HUES6 (cell line): ENCODE results near the gene HSPB8.

Experiments used
- H3K27ac ChIP-seq: 2 replicates; pipeline ENCODE4 v1.7.0; 2013; ENCODE audit warnings: low read depth, mild to moderate bottlenecking, low read length, inconsistent platforms
- H3K27me3 ChIP-seq: 2 replicates; pipeline ENCODE4 v1.6.1; 2013; ENCODE audit warnings: low read length; ENCODE audit not compliant: control insufficient read depth, insufficient read depth
- H3K36me3 ChIP-seq: 2 replicates; pipeline ENCODE4 v1.6.1; 2013; ENCODE audit warnings: low read length; ENCODE audit not compliant: control insufficient read depth, insufficient read depth
- H3K4me1 ChIP-seq: 2 replicates; pipeline ENCODE4 v1.6.1; 2013; ENCODE audit warnings: low read length; ENCODE audit not compliant: control insufficient read depth, insufficient read depth
- H3K4me3 ChIP-seq: 2 replicates; pipeline ENCODE4 v1.5.1; 2013; ENCODE audit warnings: low read depth, low read length
- H3K9ac ChIP-seq: one replicate; pipeline ENCODE4 v1.6.1; 2013; ENCODE audit warnings: mild to moderate bottlenecking, low read length
- H3K9me3 ChIP-seq: 2 replicates; pipeline ENCODE4 v1.6.1; 2013; ENCODE audit warnings: low read depth, low read length; ENCODE audit not compliant: control insufficient read depth, insufficient read depth

HSPB8 gene

DNA sequence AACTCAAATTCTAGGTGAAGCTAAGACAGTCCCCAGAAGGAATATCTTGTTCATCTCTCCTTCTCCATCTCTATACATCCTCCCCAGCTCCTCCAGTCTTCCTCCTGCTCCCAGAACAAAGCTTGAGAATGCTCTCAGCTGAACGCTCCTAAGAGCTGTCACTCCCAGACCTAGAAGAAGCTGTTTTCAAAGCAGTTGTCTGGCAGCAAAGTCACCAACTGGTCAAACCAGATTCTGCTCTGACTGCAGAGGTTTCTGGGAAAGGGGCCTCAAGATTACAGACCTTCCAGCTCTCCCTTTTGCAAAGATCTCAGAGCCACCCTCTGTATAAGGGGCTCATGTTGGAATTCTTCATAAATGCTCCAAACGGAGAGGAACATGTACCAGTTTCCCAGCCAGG, 9.6 kb upstream of the HSPB8 start:
- Histone ChIP-seq H3K27me3 (no peaks in the 10 kb centered on the region), H3K9me3 (no peaks in the 10 kb centered on the region), H3K36me3 (no peaks in the 10 kb centered on the region), H3K27ac (no peak overlapping the region), H3K9ac (no peak overlapping the region), H3K4me3 (no peak overlapping the region), H3K4me1 (peaks cover 10% of the 10 kb centered on the region; the same call in 1 of the 2 replicates)

DNA sequence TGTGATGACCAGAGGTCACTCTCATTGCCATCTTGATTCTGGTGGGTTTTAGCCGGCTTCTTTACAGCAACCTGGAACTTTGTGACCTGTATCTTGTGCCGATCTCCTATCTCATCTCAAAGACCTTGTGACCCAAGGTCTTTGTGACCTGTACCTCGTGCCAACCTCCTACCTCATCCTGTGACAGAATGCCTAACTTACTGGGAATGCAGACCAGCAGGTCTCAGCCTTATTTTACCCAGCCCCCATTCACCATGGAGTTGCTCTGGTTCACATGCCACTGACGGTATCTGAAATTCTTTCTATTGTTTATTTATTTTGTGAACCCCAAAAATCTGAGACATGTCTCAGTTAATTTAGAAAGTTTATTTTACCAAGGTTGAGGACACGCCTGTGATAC, 7.4 kb upstream of the HSPB8 start:
- Histone ChIP-seq H3K27ac (no peak overlapping the region), H3K9me3 (no peaks in the 10 kb centered on the region)

GRCh38 chr12:119171691-119172425, 6.9 kb upstream of the HSPB8 start:
- peaks cover 20% of the 10 kb centered on the region; the same call in 1 of the 2 replicates for H3K4me1 ChIP-seq
- H3K4me3 ChIP-seq = no peak overlapping the region
- no peaks in the 10 kb centered on the region for H3K36me3 ChIP-seq
- no peaks in the 10 kb centered on the region for H3K9me3 ChIP-seq
- H3K27ac ChIP-seq = no peak overlapping the region
- H3K27me3 ChIP-seq = no peaks in the 10 kb centered on the region
- H3K9ac ChIP-seq = no peak overlapping the region

More for the DNA sequence above, 7.4 kb upstream of the HSPB8 start:
- H3K4me1 ChIP-seq = peaks cover 16% of the 10 kb centered on the region; the same call in 1 of the 2 replicates
- no peaks in the 10 kb centered on the region for H3K36me3 ChIP-seq
- H3K9ac ChIP-seq = no peak overlapping the region
- no peaks in the 10 kb centered on the region for H3K27me3 ChIP-seq
- H3K4me3 ChIP-seq = no peak overlapping the region

GRCh38 chr12:119175081-119175480, 3.6 kb upstream of the HSPB8 start:
- H3K4me1 ChIP-seq = peaks cover 42% of the 10 kb centered on the region
- H3K9me3 ChIP-seq = no peaks in the 10 kb centered on the region
- H3K27me3 ChIP-seq = no peaks in the 10 kb centered on the region
- H3K36me3 ChIP-seq = no peaks in the 10 kb centered on the region
- H3K27ac ChIP-seq = no peak overlapping the region
- no peak overlapping the region for H3K4me3 ChIP-seq
- no peak overlapping the region for H3K9ac ChIP-seq

GRCh38 chr12:119176267-119177055, 2.3 kb upstream of the HSPB8 start:
- no peaks in the 10 kb centered on the region for H3K9me3 ChIP-seq
- H3K27ac ChIP-seq = no peak overlapping the region
- no peak overlapping the region for H3K4me3 ChIP-seq
- no peaks in the 10 kb centered on the region for H3K27me3 ChIP-seq
- H3K9ac ChIP-seq = peak overlapping the region; percentile 5
- H3K4me1 ChIP-seq = peaks cover 50% of the 10 kb centered on the region
- no peaks in the 10 kb centered on the region for H3K36me3 ChIP-seq

DNA sequence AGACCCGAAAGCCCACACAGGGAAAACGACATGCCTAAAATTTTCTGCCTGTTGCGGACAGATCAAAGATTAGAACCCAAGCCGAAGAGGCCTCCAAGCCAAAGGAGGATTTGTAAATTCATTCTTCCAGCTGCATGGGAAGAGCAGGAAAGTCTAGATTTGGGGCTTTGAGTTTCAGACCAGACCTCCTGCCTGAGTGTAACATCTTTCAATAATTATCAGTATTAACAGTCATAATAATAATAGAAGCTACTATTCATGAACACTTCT, 1.7 kb upstream of the HSPB8 start:
- Histone ChIP-seq H3K27me3 (no peaks in the 10 kb centered on the region), H3K27ac (no peak overlapping the region), H3K4me1 (peaks cover 51% of the 10 kb centered on the region), H3K4me3 (no peak overlapping the region), H3K9me3 (no peaks in the 10 kb centered on the region), H3K9ac (no peak overlapping the region), H3K36me3 (no peaks in the 10 kb centered on the region)

- no peak overlapping the region; the same call in 1 of the 2 replicates for H3K27ac ChIP-seq
- no peak overlapping the region for H3K9ac ChIP-seq
Measured at GRCh38 chr12:119177724-119178380, 879 bp upstream of the HSPB8 start.

GRCh38 chr12:119179335-119180021, 747 bp downstream of the HSPB8 start:
- no peaks in the 10 kb centered on the region for H3K36me3 ChIP-seq
- H3K4me1 ChIP-seq = peaks cover 47% of the 10 kb centered on the region
- peak overlapping the region; percentile 48 for H3K4me3 ChIP-seq
- no peaks in the 10 kb centered on the region for H3K27me3 ChIP-seq
- H3K9ac ChIP-seq = peak overlapping the region; percentile 73
- H3K9me3 ChIP-seq = no peaks in the 10 kb centered on the region
- peak overlapping the region; percentile 85; the same call in 1 of the 2 replicates for H3K27ac ChIP-seq

More at GRCh38 chr12:119177724-119178380, 879 bp upstream of the HSPB8 start:
- Histone ChIP-seq H3K27me3 (no peaks in the 10 kb centered on the region), H3K9me3 (no peaks in the 10 kb centered on the region), H3K4me3 (peak overlapping the region; percentile 48; the same call in 1 of the 2 replicates), H3K4me1 (peaks cover 50% of the 10 kb centered on the region), H3K36me3 (no peaks in the 10 kb centered on the region)

- no peaks in the 10 kb centered on the region for H3K36me3 ChIP-seq
- no peaks in the 10 kb centered on the region for H3K27me3 ChIP-seq
- no peaks in the 10 kb centered on the region for H3K9me3 ChIP-seq
- H3K9ac ChIP-seq = peak overlapping the region; percentile 67
- peak overlapping the region; percentile 85; the same call in 1 of the 2 replicates for H3K27ac ChIP-seq
- peak overlapping the region; percentile 48; the same call in 1 of the 2 replicates for H3K4me3 ChIP-seq
- H3K4me1 ChIP-seq = peaks cover 47% of the 10 kb centered on the region
Measured at GRCh38 chr12:119180380-119181040, 1.8 kb downstream of the HSPB8 start.

GRCh38 chr12:119181202-119181601, 2.5 kb downstream of the HSPB8 start:
- Histone ChIP-seq H3K9me3 (no peaks in the 10 kb centered on the region), H3K4me1 (peaks cover 48% of the 10 kb centered on the region), H3K9ac (peak overlapping the region; percentile 67), H3K36me3 (no peaks in the 10 kb centered on the region), H3K27ac (peak overlapping the region; percentile 85; the same call in 1 of the 2 replicates), H3K27me3 (no peaks in the 10 kb centered on the region), H3K4me3 (peak overlapping the region; percentile 48; the same call in 1 of the 2 replicates)
